Esophagus (tissue), 2 donors: ENCODE measurements around the gene SYT13. TPM values are rescaled to one million over a fixed set of nuclear protein-coding genes. Genes with fewer than 3 reads are reported as not detected.

Experiments used
- H3K27ac ChIP-seq, 2 donors: one replicate each; pipeline ENCODE4 v1.5.1; 2013; ENCODE audit warnings: low read depth in 2 of 2, mild to moderate bottlenecking in 2 of 2, inconsistent platforms in 1 of 2, low read length in 1 of 2, moderate library complexity in 1 of 2
- H3K27me3 ChIP-seq, 2 donors: one replicate each; pipeline ENCODE4 v1.6.1; 2013; ENCODE audit warnings: low read length in 2 of 2, control low read depth in 1 of 2, mild to moderate bottlenecking in 1 of 2; ENCODE audit not compliant: insufficient read depth in 2 of 2, control insufficient read depth in 1 of 2
- H3K36me3 ChIP-seq, 2 donors: one replicate each; pipeline ENCODE4 v1.6.1; 2013; ENCODE audit warnings: low read length in 1 of 2; ENCODE audit not compliant: control insufficient read depth in 2 of 2, insufficient read depth in 2 of 2
- H3K4me1 ChIP-seq, 2 donors: one replicate each; pipeline ENCODE4 v1.6.1; 2013; ENCODE audit warnings: low read length in 1 of 2; ENCODE audit not compliant: control insufficient read depth in 2 of 2, insufficient read depth in 2 of 2
- H3K4me3 ChIP-seq, 2 donors: one replicate each; pipeline ENCODE4 v1.5.1; 2013; ENCODE audit warnings: low read length in 2 of 2, mild to moderate bottlenecking in 2 of 2, low read depth in 1 of 2, moderate library complexity in 1 of 2
- H3K9me3 ChIP-seq, 2 donors: one replicate each; pipeline ENCODE4 v1.6.1; 2013; ENCODE audit warnings: mild to moderate bottlenecking in 2 of 2, low read depth in 1 of 2, low read length in 1 of 2, moderate library complexity in 1 of 2; ENCODE audit not compliant: control insufficient read depth in 2 of 2, insufficient read depth in 1 of 2
- WGBS, 2 donors: extraction: QIAGEN DNeasy Blood & Tissue Kit; methylation state at CpG; one replicate each; pipeline ENCODE4 v1.1.7; 2013; 5-methylcytosine and 5-hydroxymethylcytosine counted together
- polyA plus RNA-seq, 2 donors: library from polyadenylated mRNA; stranded (reverse); fragments of 200-250 nt; gene quantifications; one replicate each; pipeline ENCODE4 v1.2.3, GENCODE V29; 2013
- donor health status: healthy with polysubstance abuse.
- donor health status: Bipolar disorder and iron deficiency.

SYT13 gene
- polyA plus RNA-seq, 2 donors: 0.02 TPM

GRCh38 chr11:45227836-45228235 is 58.3 kb downstream of the SYT13 start:
- H3K36me3 ChIP-seq: peaks cover 6 to 17% of the 10 kb centered on the region in 2 donors
- H3K27me3 ChIP-seq: no peaks in the 10 kb centered on the region
- 96 to 97% methylated on average over 19 of the region's 19 CpGs for WGBS, 2 donors
- H3K4me3 ChIP-seq: no peak overlapping the region
- H3K9me3 ChIP-seq: no peaks in the 10 kb centered on the region
- no peaks in the 10 kb centered on the region for H3K4me1 ChIP-seq
- no peak overlapping the region for H3K27ac ChIP-seq

- Histone ChIP-seq H3K9me3 (no peaks in the 10 kb centered on the region), H3K36me3 (peaks cover 6 to 17% of the 10 kb centered on the region in 2 donors), H3K27me3 (no peaks in the 10 kb centered on the region), H3K4me3 (no peak overlapping the region), H3K4me1 (no peaks in the 10 kb centered on the region), H3K27ac (no peak overlapping the region)
- 97 to 98% methylated on average over 21 of the region's 21 CpGs for WGBS, 2 donors
Measured at GRCh38 chr11:45226901-45227300, 59.2 kb downstream of the SYT13 start.

GRCh38 chr11:45225961-45226871 is 59.9 kb downstream of the SYT13 start:
- 94 to 97% methylated on average over 39 of the region's 39 CpGs for WGBS, 2 donors
- Histone ChIP-seq H3K27ac (no peak overlapping the region), H3K36me3 (peaks cover 8 to 17% of the 10 kb centered on the region in 2 donors), H3K4me3 (no peak overlapping the region), H3K9me3 (no peaks in the 10 kb centered on the region), H3K4me1 (no peaks in the 10 kb centered on the region), H3K27me3 (no peaks in the 10 kb centered on the region)

- 74 to 93% methylated on average over 1 of the region's 1 CpG for whole genome bisulfite sequencing, 2 donors
- Histone ChIP-seq H3K4me3 (no peak overlapping the region), H3K27ac (no peak overlapping the region), H3K36me3 (peaks cover 9 to 17% of the 10 kb centered on the region in 2 donors), H3K4me1 (no peaks in the 10 kb centered on the region), H3K9me3 (no peaks in the 10 kb centered on the region), H3K27me3 (no peaks in the 10 kb centered on the region)
Measured at GRCh38 chr11:45225277-45225676, 60.9 kb downstream of the SYT13 start.

GRCh38 chr11:45224766-45225165 is 61.4 kb downstream of the SYT13 start:
- Histone ChIP-seq H3K27me3 (no peaks in the 10 kb centered on the region), H3K27ac (no peak overlapping the region), H3K4me3 (no peak overlapping the region), H3K9me3 (no peaks in the 10 kb centered on the region), H3K36me3 (peaks cover 9 to 17% of the 10 kb centered on the region in 2 donors), H3K4me1 (no peaks in the 10 kb centered on the region)
- 92 to 97% methylated on average over 11 of the region's 11 CpGs for WGBS, 2 donors

- H3K4me3 ChIP-seq: no peak overlapping the region
- no peaks in the 10 kb centered on the region for H3K27me3 ChIP-seq
- 91 to 94% methylated on average over 5 of the region's 5 CpGs for WGBS, 2 donors
- H3K4me1 ChIP-seq: no peaks in the 10 kb centered on the region
- no peak overlapping the region for H3K27ac ChIP-seq
- no peaks in the 10 kb centered on the region for H3K9me3 ChIP-seq
- peaks cover 11 to 19% of the 10 kb centered on the region in 2 donors for H3K36me3 ChIP-seq
Measured at GRCh38 chr11:45223496-45223895, 62.6 kb downstream of the SYT13 start.

- H3K9me3 ChIP-seq: no peaks in the 10 kb centered on the region
- H3K36me3 ChIP-seq: peaks cover 2 to 11% of the 10 kb centered on the region in 2 donors
- 93 to 96% methylated on average over 18 of the region's 18 CpGs for WGBS, 2 donors
- no peak overlapping the region for H3K4me3 ChIP-seq
- H3K27ac ChIP-seq: no peak overlapping the region
- no peaks in the 10 kb centered on the region for H3K27me3 ChIP-seq
- H3K4me1 ChIP-seq: no peaks in the 10 kb centered on the region
Measured at GRCh38 chr11:45219411-45219810, 66.7 kb downstream of the SYT13 start.

- Histone ChIP-seq H3K27me3 (no peaks in the 10 kb centered on the region), H3K9me3 (no peaks in the 10 kb centered on the region), H3K36me3 (peaks cover 2 to 6% of the 10 kb centered on the region in 2 donors), H3K27ac (no peak overlapping the region), H3K4me3 (no peak overlapping the region), H3K4me1 (no peaks in the 10 kb centered on the region)
- 92 to 96% methylated on average over 4 of the region's 4 CpGs for WGBS, 2 donors
Measured at GRCh38 chr11:45218705-45219104, 67.4 kb downstream of the SYT13 start.

- Histone ChIP-seq H3K27ac (no peak overlapping the region), H3K9me3 (no peaks in the 10 kb centered on the region), H3K4me1 (no peaks in the 10 kb centered on the region), H3K4me3 (no peak overlapping the region), H3K27me3 (no peaks in the 10 kb centered on the region), H3K36me3 (peaks cover 6% of the 10 kb centered on the region in 2 donors)
- WGBS, 2 donors: 87 to 89% methylated on average over 2 of the region's 2 CpGs
Measured at GRCh38 chr11:45217991-45218390, 68.2 kb downstream of the SYT13 start.

GRCh38 chr11:45216901-45217300 is 69.2 kb downstream of the SYT13 start:
- WGBS, 2 donors: 70 to 72% methylated on average over 2 of the region's 2 CpGs
- Histone ChIP-seq H3K4me3 (no peak overlapping the region), H3K9me3 (no peaks in the 10 kb centered on the region), H3K36me3 (peaks cover 6 to 10% of the 10 kb centered on the region in 2 donors), H3K27me3 (no peaks in the 10 kb centered on the region), H3K4me1 (no peaks in the 10 kb centered on the region), H3K27ac (no peak overlapping the region)
